ENCODE measurements around the gene BABAM2.

BABAM2 gene

GRCh38 chr2:28294451-28294850, 403.9 kb downstream of the BABAM2 start:
- Histone ChIP-seq H2AFZ (ENCODE audit: low read length, unreplicated experiment) (no peak overlapping the region), H3K79me2 (ENCODE audit: control insufficient read depth, insufficient read depth, low read length, unreplicated experiment) (no peaks in the 10 kb centered on the region), H3K4me3 (ENCODE audit: low read depth, low read length) (no peak overlapping the region), H3K4me1 (ENCODE audit: control insufficient read depth, insufficient read depth, low read length, unreplicated experiment) (peaks cover 51% of the 10 kb centered on the region), H3K27me3 (ENCODE audit: insufficient read depth, low read length) (no peaks in the 10 kb centered on the region), H3K36me3 (ENCODE audit: insufficient read depth, low read length) (no peaks in the 10 kb centered on the region), H3K27ac (ENCODE audit: low read depth, low read length) (peak overlapping the region; percentile 38)

DNA sequence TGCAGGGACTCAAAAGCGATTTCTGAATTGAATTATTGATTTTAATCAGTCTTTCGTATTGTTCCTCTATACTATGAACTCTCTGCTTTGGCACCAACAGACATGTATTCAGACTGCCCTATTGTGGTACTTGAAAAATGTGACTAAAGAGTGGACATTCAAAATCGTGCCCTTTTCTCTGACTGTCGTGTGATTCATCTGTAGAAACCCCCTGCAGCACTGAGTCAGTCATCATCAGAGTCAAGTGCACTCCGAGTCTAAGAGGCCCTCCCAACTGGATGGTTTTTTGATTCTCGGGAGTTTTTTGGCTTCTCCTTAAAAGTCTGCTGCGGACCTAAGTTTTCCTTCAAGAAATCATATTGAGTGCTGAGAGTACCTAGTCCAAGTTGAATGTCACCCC, 405.7 kb downstream of the BABAM2 start:
- Histone ChIP-seq H3K4me3 (ENCODE audit: low read depth, low read length) (no peak overlapping the region), H3K79me2 (ENCODE audit: control insufficient read depth, insufficient read depth, low read length, unreplicated experiment) (no peaks in the 10 kb centered on the region), H3K27me3 (ENCODE audit: insufficient read depth, low read length) (no peaks in the 10 kb centered on the region), H3K27ac (ENCODE audit: low read depth, low read length) (peak overlapping the region; percentile 72), H2AFZ (ENCODE audit: low read length, unreplicated experiment) (no peak overlapping the region), H3K36me3 (ENCODE audit: insufficient read depth, low read length) (no peaks in the 10 kb centered on the region), H3K4me1 (ENCODE audit: control insufficient read depth, insufficient read depth, low read length, unreplicated experiment) (peaks cover 51% of the 10 kb centered on the region)

- Histone ChIP-seq H3K36me3 (ENCODE audit: insufficient read depth, low read length) (peaks cover 3% of the 10 kb centered on the region; the same call in 1 of the 2 replicates), H3K27ac (ENCODE audit: low read depth, low read length) (peak overlapping the region; percentile 72), H3K4me3 (ENCODE audit: low read depth, low read length) (no peak overlapping the region)
Measured at GRCh38 chr2:28296904-28297303, 406.4 kb downstream of the BABAM2 start.

GRCh38 chr2:28297531-28297930, 407.0 kb downstream of the BABAM2 start:
- H3K36me3 ChIP-seq (ENCODE audit: insufficient read depth, low read length) = peaks cover 3% of the 10 kb centered on the region; the same call in 1 of the 2 replicates
- no peak overlapping the region for H3K4me3 ChIP-seq (ENCODE audit: low read depth, low read length)
- H3K27me3 ChIP-seq (ENCODE audit: insufficient read depth, low read length) = no peaks in the 10 kb centered on the region
- H3K27ac ChIP-seq (ENCODE audit: low read depth, low read length) = peak overlapping the region; percentile 72
- H3K79me2 ChIP-seq (ENCODE audit: control insufficient read depth, insufficient read depth, low read length, unreplicated experiment) = no peaks in the 10 kb centered on the region
- peaks cover 41% of the 10 kb centered on the region for H3K4me1 ChIP-seq (ENCODE audit: control insufficient read depth, insufficient read depth, low read length, unreplicated experiment)
- no peak overlapping the region for H2AFZ ChIP-seq (ENCODE audit: low read length, unreplicated experiment)

More at GRCh38 chr2:28296904-28297303, 406.4 kb downstream of the BABAM2 start:
- H3K27me3 ChIP-seq (ENCODE audit: insufficient read depth, low read length) = no peaks in the 10 kb centered on the region
- no peaks in the 10 kb centered on the region for H3K79me2 ChIP-seq (ENCODE audit: control insufficient read depth, insufficient read depth, low read length, unreplicated experiment)
- peaks cover 47% of the 10 kb centered on the region for H3K4me1 ChIP-seq (ENCODE audit: control insufficient read depth, insufficient read depth, low read length, unreplicated experiment)
- H2AFZ ChIP-seq (ENCODE audit: low read length, unreplicated experiment) = no peak overlapping the region

- H3K36me3 ChIP-seq (ENCODE audit: insufficient read depth, low read length) = peaks cover 3% of the 10 kb centered on the region; the same call in 1 of the 2 replicates
- H3K27me3 ChIP-seq (ENCODE audit: insufficient read depth, low read length) = no peaks in the 10 kb centered on the region
- no peak overlapping the region for H2AFZ ChIP-seq (ENCODE audit: low read length, unreplicated experiment)
- H3K27ac ChIP-seq (ENCODE audit: low read depth, low read length) = no peak overlapping the region
- H3K4me1 ChIP-seq (ENCODE audit: control insufficient read depth, insufficient read depth, low read length, unreplicated experiment) = peaks cover 32% of the 10 kb centered on the region
- no peak overlapping the region for H3K4me3 ChIP-seq (ENCODE audit: low read depth, low read length)
- no peaks in the 10 kb centered on the region for H3K79me2 ChIP-seq (ENCODE audit: control insufficient read depth, insufficient read depth, low read length, unreplicated experiment)
Measured at GRCh38 chr2:28298406-28298805, 407.9 kb downstream of the BABAM2 start.

DNA sequence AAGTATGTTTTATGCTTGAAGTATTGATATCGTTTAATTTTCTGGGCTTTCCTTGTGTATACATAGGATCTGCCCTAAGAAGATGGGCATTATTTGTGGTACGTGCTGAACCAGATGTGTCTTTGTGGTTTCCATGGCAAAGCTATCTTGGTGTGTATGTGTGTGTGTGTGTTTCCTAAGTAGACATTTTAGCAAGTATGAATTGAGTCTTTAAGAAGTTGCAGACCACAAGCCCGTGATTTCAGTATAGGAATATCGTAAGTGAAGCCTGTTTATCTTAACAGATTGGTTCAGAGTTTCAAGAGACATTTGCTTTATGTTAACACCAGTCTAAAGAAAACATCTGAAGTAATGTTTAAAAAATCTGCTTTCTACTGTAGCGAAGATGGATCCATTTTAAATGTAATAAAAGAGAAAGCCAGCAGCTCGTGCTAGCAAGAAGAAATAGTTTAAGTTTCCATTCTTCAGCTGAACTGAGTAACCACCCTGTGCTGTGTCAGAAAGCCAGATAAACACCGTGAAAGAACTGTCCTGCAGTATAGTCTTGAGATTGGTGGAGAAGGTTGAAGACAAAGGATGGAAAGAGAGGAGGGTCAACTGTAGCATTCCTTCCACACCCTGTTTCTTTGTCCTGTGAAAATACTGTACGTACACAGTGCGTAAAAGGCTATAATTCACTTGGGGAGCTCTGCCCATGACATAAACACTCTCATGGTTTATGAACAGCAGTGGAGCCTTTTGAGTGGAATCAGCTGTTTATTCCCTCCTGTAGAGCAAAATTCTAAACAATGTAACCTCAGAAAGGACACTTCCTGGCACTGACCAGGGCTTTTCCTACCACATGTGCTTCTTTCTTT, 410.2 kb downstream of the BABAM2 start:
- Histone ChIP-seq H3K27ac (ENCODE audit: low read depth, low read length) (no peak overlapping the region), H3K79me2 (ENCODE audit: control insufficient read depth, insufficient read depth, low read length, unreplicated experiment) (no peaks in the 10 kb centered on the region), H3K36me3 (ENCODE audit: insufficient read depth, low read length) (peaks cover 13% of the 10 kb centered on the region), H3K27me3 (ENCODE audit: insufficient read depth, low read length) (no peaks in the 10 kb centered on the region), H3K4me3 (ENCODE audit: low read depth, low read length) (no peak overlapping the region), H2AFZ (ENCODE audit: low read length, unreplicated experiment) (no peak overlapping the region), H3K4me1 (ENCODE audit: control insufficient read depth, insufficient read depth, low read length, unreplicated experiment) (peaks cover 13% of the 10 kb centered on the region)

DNA sequence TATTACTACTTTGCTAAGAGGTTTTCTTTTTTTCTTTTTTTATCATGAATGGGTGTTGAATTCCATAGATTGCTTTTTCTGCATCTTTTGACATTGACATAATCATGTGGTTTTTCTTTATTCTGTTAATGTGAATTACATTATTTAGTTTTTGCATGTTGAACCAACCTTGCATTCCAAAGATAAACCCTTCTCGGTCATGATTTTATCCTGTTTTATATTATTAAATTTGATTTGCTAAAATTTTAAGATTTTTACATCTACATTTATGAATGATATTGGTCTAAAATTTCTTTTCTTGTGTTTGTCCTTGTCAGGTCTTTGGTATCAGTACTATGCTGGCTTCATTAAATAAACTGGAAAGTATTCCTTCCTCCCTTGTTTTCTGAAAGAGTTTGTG, 414.7 kb downstream of the BABAM2 start:
- Histone ChIP-seq H3K4me1 (ENCODE audit: control insufficient read depth, insufficient read depth, low read length, unreplicated experiment) (no peaks in the 10 kb centered on the region), H3K27ac (ENCODE audit: low read depth, low read length) (no peak overlapping the region), H2AFZ (ENCODE audit: low read length, unreplicated experiment) (no peak overlapping the region), H3K79me2 (ENCODE audit: control insufficient read depth, insufficient read depth, low read length, unreplicated experiment) (no peaks in the 10 kb centered on the region), H3K4me3 (ENCODE audit: low read depth, low read length) (no peak overlapping the region), H3K27me3 (ENCODE audit: insufficient read depth, low read length) (no peaks in the 10 kb centered on the region), H3K36me3 (ENCODE audit: insufficient read depth, low read length) (peaks cover 22% of the 10 kb centered on the region)

GRCh38 chr2:28310107-28310506, 419.6 kb downstream of the BABAM2 start:
- Histone ChIP-seq H3K79me2 (ENCODE audit: control insufficient read depth, insufficient read depth, low read length, unreplicated experiment) (no peaks in the 10 kb centered on the region), H3K27me3 (ENCODE audit: insufficient read depth, low read length) (no peaks in the 10 kb centered on the region), H3K4me1 (ENCODE audit: control insufficient read depth, insufficient read depth, low read length, unreplicated experiment) (no peaks in the 10 kb centered on the region), H2AFZ (ENCODE audit: low read length, unreplicated experiment) (no peak overlapping the region), H3K4me3 (ENCODE audit: low read depth, low read length) (no peak overlapping the region), H3K36me3 (ENCODE audit: insufficient read depth, low read length) (peaks cover 14% of the 10 kb centered on the region), H3K27ac (ENCODE audit: low read depth, low read length) (no peak overlapping the region)

GRCh38 chr2:28311660-28312249, 421.2 kb downstream of the BABAM2 start:
- no peaks in the 10 kb centered on the region for H3K4me1 ChIP-seq (ENCODE audit: control insufficient read depth, insufficient read depth, low read length, unreplicated experiment)
- H2AFZ ChIP-seq (ENCODE audit: low read length, unreplicated experiment) = no peak overlapping the region
- H3K27me3 ChIP-seq (ENCODE audit: insufficient read depth, low read length) = no peaks in the 10 kb centered on the region
- peaks cover 10% of the 10 kb centered on the region; the same call in 1 of the 2 replicates for H3K36me3 ChIP-seq (ENCODE audit: insufficient read depth, low read length)
- no peaks in the 10 kb centered on the region for H3K79me2 ChIP-seq (ENCODE audit: control insufficient read depth, insufficient read depth, low read length, unreplicated experiment)
- no peak overlapping the region for H3K27ac ChIP-seq (ENCODE audit: low read depth, low read length)
- H3K4me3 ChIP-seq (ENCODE audit: low read depth, low read length) = no peak overlapping the region

DNA sequence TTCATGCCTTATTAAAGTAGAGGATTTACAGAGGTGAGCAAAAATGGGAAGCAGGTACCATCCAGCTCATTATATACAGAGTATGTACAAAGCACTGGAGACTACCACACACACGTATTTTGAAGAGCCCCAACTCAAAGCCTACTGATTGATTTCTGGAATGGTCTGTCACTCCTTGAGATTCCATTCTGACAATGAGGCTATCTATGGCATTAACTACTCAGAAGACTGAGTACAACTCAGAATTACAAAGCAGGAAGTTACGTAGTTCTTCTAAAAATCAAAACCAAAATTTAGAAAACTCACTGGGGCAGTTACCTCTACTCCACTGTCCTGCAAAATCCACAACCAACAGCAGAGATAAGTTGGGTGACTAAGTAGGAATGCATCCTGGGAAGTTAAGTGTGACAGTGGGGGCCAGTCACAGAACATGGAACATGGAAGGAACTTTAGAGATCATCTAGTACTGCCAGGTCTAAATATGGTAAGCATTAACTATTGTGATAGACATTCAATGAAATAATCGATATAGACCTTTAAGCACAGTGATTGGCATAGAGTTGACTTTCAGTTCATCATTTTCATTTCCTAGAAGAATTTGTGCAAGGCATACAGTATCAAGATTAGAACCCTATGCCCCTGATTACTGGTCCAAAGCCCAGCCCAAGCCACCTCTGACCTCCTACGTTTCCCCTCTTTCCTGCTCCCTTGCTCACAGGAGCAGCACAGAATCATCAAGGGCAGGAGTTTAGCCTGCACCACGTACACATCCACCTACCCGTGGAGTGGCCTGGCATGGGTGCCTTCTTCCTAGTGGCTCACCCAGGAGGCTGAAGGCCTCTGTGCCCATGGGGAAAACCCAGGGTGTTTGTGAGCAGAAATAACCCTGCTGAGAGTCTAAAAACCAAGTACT, 422.0 kb downstream of the BABAM2 start:
- Histone ChIP-seq H3K79me2 (ENCODE audit: control insufficient read depth, insufficient read depth, low read length, unreplicated experiment) (no peaks in the 10 kb centered on the region), H3K36me3 (ENCODE audit: insufficient read depth, low read length) (peaks cover 10% of the 10 kb centered on the region; the same call in 1 of the 2 replicates), H3K4me3 (ENCODE audit: low read depth, low read length) (no peak overlapping the region), H3K27ac (ENCODE audit: low read depth, low read length) (no peak overlapping the region), H3K27me3 (ENCODE audit: insufficient read depth, low read length) (no peaks in the 10 kb centered on the region), H2AFZ (ENCODE audit: low read length, unreplicated experiment) (no peak overlapping the region), H3K4me1 (ENCODE audit: control insufficient read depth, insufficient read depth, low read length, unreplicated experiment) (no peaks in the 10 kb centered on the region)
